Choroid plexus epithelial cell (primary cell): ENCODE measurements around the gene IGHMBP2.

Experiments
- DNase-seq: peaks from one replicate; pipeline ENCODE4 v3.0.0-alpha.2; 2010; ENCODE audit warnings: low read depth
- H3K4me3 ChIP-seq: 2 replicates; pipeline ENCODE4 v1.5.1; 2011; ENCODE audit warnings: low read depth, mild to moderate bottlenecking, control low read depth, low read length, moderate library complexity
- TF ChIP-seq, protein P1 (sequence below): conservative IDR thresholded peaks from 2 replicates; pipeline ENCODE4 v1.5.1; 2011; ENCODE audit warnings: low read depth, mild to moderate bottlenecking, control low read depth, inconsistent platforms, low read length, moderate library complexity

Gene IGHMBP2

DNA sequence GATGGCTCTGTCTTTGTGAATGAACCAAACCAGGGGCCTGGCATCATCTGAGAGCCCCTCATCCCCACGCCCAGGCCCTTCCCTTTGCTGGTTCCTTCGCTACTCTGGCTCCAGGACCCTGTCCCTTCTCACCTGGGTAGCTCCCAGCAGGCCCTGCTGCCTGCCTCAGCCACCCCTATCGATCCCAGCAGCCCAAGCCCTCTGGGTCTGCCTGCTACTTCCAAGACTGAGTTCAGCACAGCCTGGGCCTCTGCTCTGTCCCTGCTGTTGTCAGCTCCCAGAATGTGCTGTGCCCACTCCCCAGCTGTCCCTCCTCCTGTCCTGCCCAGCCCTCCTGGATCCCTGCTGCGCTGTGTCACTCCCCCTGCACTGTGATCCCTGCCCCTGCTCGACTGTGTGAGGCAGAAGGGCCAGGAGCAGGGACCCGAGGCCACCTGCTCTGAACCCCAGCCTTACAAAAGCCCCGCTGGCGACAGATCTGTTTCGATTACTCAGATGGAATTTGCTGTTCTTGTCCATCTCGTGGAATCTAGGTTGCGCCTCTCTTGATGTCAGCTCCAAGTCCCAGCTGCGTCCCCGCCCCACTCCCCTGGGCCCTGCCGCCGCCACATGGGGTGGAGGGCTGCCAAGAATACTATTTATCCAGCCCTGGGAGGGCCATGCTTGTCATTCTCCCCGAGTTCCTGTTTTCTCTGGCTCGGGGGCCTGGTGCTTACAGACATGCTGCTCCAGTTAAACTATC, 13.0 kb upstream of the IGHMBP2 start:
- DNase-seq = peak; percentile 93
- TF ChIP-seq, protein P1, sequence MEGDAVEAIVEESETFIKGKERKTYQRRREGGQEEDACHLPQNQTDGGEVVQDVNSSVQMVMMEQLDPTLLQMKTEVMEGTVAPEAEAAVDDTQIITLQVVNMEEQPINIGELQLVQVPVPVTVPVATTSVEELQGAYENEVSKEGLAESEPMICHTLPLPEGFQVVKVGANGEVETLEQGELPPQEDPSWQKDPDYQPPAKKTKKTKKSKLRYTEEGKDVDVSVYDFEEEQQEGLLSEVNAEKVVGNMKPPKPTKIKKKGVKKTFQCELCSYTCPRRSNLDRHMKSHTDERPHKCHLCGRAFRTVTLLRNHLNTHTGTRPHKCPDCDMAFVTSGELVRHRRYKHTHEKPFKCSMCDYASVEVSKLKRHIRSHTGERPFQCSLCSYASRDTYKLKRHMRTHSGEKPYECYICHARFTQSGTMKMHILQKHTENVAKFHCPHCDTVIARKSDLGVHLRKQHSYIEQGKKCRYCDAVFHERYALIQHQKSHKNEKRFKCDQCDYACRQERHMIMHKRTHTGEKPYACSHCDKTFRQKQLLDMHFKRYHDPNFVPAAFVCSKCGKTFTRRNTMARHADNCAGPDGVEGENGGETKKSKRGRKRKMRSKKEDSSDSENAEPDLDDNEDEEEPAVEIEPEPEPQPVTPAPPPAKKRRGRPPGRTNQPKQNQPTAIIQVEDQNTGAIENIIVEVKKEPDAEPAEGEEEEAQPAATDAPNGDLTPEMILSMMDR = no peak
- no peak overlapping the region for H3K4me3 ChIP-seq

DNA sequence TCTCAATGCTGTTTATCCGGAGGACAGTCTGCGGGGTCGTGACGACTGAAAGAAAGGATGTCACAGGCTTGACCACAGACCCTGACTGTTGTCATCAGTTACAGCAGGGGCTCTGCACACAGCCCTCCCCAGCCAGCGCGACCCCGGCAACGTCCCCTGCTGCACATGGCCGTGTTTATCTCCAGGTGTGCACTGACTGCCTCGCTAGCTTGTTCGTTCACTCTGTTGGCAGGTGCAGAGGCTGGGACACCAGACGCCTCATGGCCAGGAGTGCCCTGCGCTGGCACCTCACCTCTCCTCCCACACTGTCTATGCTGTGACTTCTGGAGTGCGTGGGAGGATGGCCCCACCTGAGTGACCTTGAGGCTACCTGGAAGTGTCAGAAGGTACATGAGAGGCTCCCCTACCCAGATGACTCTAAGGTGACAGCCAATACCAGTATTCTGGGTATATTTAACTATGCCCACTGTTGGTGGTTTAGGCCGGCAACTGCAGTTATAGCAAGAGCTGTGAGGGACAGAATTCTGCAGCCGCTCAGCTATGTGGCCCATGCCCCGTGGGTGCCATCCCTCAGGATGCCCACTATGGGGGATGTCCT, 12.2 kb upstream of the IGHMBP2 start:
- no peak for DNase-seq
- H3K4me3 ChIP-seq = peak overlapping the region; percentile 20
- TF ChIP-seq, protein P1 = no peak

DNA sequence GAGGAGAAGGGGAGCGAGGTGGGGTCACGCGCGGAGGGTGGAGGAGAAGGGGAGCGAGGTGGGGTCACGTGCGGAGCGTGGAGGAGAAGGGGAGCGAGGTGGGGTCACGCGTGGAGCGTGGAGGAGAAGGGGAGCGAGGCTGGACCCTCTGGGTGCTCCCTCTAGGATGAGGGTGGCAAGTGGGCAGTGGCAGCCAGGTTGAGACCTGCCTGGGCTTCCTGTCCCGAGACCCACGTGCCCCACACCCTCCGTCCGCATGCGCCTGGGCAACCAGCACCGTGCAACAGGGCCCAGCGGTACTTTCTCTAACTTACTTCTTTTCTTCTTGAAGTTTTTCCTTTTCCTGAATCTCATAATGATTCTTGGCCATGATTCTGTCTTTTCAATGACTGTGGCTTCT, 11.1 kb upstream of the IGHMBP2 start:
- DNase-seq = no peak
- H3K4me3 ChIP-seq = no peak overlapping the region
- TF ChIP-seq, protein P1 = no peak

DNA sequence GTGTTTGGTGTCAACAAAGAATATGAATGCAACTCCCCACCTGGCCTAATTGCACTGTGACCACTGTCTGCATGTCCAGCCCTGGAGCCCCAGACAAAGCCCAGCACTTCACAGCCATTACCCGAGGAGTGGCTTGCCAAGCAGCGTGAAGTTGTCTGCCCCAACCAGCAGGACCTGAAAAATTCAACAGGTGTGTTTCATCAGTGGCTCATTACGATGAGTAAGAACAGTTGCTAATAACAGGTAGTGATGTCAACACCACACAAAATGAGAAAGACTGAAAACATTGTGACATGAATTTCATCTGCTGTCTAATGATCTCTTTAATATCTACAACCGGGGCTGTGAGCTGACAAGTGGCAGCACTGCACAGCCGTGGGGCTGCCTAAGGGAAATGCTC, 10.4 kb upstream of the IGHMBP2 start:
- DNase-seq = no peak
- TF ChIP-seq, protein P1 = no peak

DNA sequence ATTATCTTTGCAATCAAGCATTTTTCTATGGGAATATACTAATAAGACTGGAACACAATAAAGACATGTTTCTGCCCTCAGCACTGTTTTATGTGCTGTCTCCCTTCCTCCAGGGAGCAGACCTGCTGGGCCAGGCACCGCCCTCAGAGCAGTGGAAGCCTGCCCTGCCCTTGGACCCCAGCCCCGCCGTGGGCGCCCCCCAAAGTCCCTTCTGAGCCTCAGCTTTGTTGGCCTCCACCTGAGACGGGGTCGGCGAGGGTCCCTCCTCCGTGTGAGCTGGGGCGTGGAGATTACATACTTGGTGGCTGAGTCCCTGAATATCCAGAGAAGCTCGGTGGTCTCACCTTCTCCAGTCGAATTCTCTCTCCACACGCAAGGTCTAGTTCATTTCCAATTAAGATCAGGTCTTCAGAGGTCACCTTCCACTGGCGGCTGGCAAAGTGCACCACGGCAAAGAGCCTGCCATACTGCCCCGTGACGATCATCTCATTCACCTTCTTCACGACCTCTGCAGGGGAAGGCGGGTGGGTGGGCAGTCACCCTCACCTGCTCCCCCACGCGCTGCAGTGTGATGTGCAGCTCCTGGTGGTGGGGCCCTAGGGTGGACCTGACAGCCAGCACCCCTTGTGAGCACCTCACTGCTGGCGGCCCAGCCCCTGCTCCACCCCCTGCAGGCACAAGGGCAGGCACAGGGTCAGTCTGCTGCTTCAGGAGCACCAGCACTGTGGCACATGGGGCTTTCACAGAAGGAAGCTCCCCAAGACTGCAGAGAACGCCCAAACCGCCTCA, 7.3 kb upstream of the IGHMBP2 start:
- TF ChIP-seq, protein P1 = no peak
- DNase-seq = no peak
- H3K4me3 ChIP-seq = no peak overlapping the region

More for the DNA sequence above, 10.4 kb upstream of the IGHMBP2 start:
- no peak overlapping the region for H3K4me3 ChIP-seq

DNA sequence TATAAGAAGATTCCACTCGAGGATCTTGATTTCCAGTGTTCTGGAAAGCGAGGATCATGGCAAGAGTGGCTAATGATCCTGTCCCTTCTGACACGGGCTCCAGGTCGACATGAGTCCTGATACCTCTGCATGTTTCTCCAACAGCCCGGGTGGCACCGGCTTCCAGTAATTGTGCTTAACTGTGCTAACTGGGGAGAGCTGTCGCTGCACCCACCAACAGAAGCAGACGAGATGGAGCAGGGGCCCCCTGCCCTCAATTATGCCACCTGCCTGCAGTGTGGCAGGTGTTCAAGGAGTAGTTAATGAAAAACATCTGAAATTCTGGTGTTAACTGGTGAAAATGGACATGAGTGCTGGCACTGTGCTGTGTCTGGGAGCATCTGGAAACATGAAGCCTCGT, 6.2 kb upstream of the IGHMBP2 start:
- H3K4me3 ChIP-seq = no peak overlapping the region
- no peak for DNase-seq
- TF ChIP-seq, protein P1 = no peak
